Body of pancreas (tissue), 4 donors: Measurements from ENCODE around the gene USP10.

Experiments used
- CTCF ChIP-seq, 7 experiments: fragments of 450-650 bp in 4 of 7; fragments of 200-600 bp in 3 of 7; sonication (generic) in 3 of 7; IDR thresholded peaks; one replicate each; pipeline ENCODE4 v1.5.1; 2016 to 2019; ENCODE audit warnings: antibody characterized with exemption in 7 of 7
- POLR2A ChIP-seq, 3 donors: fragments of 450-650 bp; IDR thresholded peaks; one replicate each; pipeline ENCODE4 v1.6.1; 2016; ENCODE audit warnings: antibody characterized with exemption in 3 of 3, mild to moderate bottlenecking in 2 of 3

- TF ChIP-seq CTCF (IDR thresholded peaks at IDR 0.05), result no peak
- no peak for TF ChIP-seq POLR2A (IDR thresholded peaks at IDR 0.05)
These were observed 46.4 kb downstream of the USP10 start for GRCh38 chr16:84746231-84746630.
